Measurements from ENCODE around the gene UNC5C.

Gene UNC5C

DNA sequence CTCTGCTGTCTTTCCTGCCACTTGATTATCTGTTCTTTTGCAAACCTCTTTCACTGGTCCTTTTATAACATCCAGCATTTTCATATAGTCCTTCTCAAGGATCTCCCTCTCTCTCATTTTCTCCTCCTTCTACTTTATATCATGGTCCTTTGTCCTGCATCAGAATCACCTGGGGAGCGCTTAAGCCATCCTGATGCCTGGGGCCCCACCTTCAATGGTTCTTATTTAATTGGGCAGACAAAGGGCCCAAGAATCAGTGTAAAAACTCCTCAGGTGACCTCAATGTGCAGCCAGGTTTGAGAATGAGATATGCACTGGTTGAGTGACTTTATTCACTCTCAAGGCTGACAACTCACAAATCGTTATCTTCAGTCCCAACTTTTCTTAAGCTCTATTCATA, 283.9 kb downstream of the UNC5C start:
- Histone ChIP-seq H3K4me1 (ENCODE audit: control insufficient read depth, insufficient read depth, low read length) (peaks cover 2% of the 10 kb centered on the region; the same call in 1 of the 2 replicates), H3K4me3 (ENCODE audit: low read depth, low read length) (no peak overlapping the region), H3K27ac (ENCODE audit: extremely low read depth, low read depth, low read length) (no peak overlapping the region), H3K9me3 (ENCODE audit: control insufficient read depth, insufficient read depth, low read depth, low read length) (no peaks in the 10 kb centered on the region), H3K36me3 (ENCODE audit: control insufficient read depth in 2 of 2, insufficient read depth in 1 of 2, low read length in 2 of 2) (no peaks in the 10 kb centered on the region)
- TF ChIP-seq ZNF830 (tag by site-specific recombination; IDR thresholded peaks at IDR 0.05; ENCODE audit: low read depth) (no peak), ZNF214 (tag by site-specific recombination; IDR thresholded peaks at IDR 0.05; ENCODE audit: borderline replicate concordance) (no peak), ZBTB20 (tag by site-specific recombination; IDR thresholded peaks at IDR 0.05) (peak; percentile 66)
- POLR2A ChIA-PET, result no interaction called here
- CTCF ChIA-PET, result interaction anchor here (0.5 kb wide), 1 partner anchor 58 kb away, joined by 3 read pairs; no protein-coding TSS in a partner anchor

DNA sequence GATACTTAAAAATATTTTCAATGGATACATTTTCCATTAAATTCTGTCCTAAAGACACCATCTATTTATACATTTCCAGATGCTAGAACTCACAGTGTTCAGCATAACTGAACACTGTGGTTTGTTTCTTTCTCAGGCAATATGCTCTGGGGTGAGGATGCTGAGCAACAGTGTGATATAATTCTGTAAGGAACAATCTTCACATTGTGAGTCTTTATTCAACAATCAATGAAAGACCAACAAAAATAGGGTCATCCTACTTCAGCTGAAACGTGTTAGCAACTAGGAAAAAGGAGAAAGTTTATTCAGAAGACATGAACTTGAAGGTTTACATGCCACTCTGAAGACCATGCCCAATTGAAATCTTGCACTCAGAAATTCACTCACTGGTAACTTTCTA, 284.8 kb downstream of the UNC5C start:
- H3K36me3 ChIP-seq (ENCODE audit: control insufficient read depth in 2 of 2, insufficient read depth in 1 of 2, low read length in 2 of 2), result no peaks in the 10 kb centered on the region
- H3K4me3 ChIP-seq (ENCODE audit: low read depth, low read length), result no peak overlapping the region
- no peaks in the 10 kb centered on the region for H3K9me3 ChIP-seq (ENCODE audit: control insufficient read depth, insufficient read depth, low read depth, low read length)
- ChIA-PET CTCF (interaction anchor here (0.5 kb wide), 1 partner anchor 57 kb away, joined by 3 read pairs; no protein-coding TSS in a partner anchor), POLR2A (no interaction called here)
- no peak for TF ChIP-seq ZNF292 (tag by site-specific recombination; IDR thresholded peaks at IDR 0.05; ENCODE audit: borderline replicate concordance, low read depth)
- no peak for TF ChIP-seq GLI4 (tag by site-specific recombination; IDR thresholded peaks at IDR 0.05)
- TF ChIP-seq ZBTB44 (tag by site-specific recombination; IDR thresholded peaks at IDR 0.05), result no peak
- TF ChIP-seq KLF8 (tag by site-specific recombination; IDR thresholded peaks at IDR 0.05), result no peak
- TF ChIP-seq ZNF354C (tag by site-specific recombination; IDR thresholded peaks at IDR 0.05; ENCODE audit: borderline replicate concordance, low read depth), result no peak
- no peak for TF ChIP-seq PATZ1 (tag by site-specific recombination; IDR thresholded peaks at IDR 0.05)
- TF ChIP-seq ZNF2 (tag by site-specific recombination; IDR thresholded peaks at IDR 0.05), result no peak
- no peak for TF ChIP-seq ZNF677 (tag by site-specific recombination; IDR thresholded peaks at IDR 0.05)
- TF ChIP-seq ZNF561 (tag by site-specific recombination; IDR thresholded peaks at IDR 0.05; ENCODE audit: borderline replicate concordance), result no peak
- no peak for TF ChIP-seq MZF1 (tag by site-specific recombination; IDR thresholded peaks at IDR 0.05; ENCODE audit: borderline replicate concordance)
- no peak for TF ChIP-seq ZFHX2 (tag by site-specific recombination; conservative IDR thresholded peaks at IDR 0.05)
- TF ChIP-seq PRDM2 (tag by site-specific recombination; IDR thresholded peaks at IDR 0.05; ENCODE audit: borderline replicate concordance), result no peak
- TF ChIP-seq, protein P1, sequence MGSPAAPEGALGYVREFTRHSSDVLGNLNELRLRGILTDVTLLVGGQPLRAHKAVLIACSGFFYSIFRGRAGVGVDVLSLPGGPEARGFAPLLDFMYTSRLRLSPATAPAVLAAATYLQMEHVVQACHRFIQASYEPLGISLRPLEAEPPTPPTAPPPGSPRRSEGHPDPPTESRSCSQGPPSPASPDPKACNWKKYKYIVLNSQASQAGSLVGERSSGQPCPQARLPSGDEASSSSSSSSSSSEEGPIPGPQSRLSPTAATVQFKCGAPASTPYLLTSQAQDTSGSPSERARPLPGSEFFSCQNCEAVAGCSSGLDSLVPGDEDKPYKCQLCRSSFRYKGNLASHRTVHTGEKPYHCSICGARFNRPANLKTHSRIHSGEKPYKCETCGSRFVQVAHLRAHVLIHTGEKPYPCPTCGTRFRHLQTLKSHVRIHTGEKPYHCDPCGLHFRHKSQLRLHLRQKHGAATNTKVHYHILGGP (tag by site-specific recombination; IDR thresholded peaks at IDR 0.05), result no peak
- TF ChIP-seq SP3 (tag by site-specific recombination; IDR thresholded peaks at IDR 0.05), result no peak
- TF ChIP-seq ELK4 (IDR thresholded peaks at IDR 0.05; ENCODE audit: borderline replicate concordance, low read depth, low read length), result no peak
- H3K27ac ChIP-seq (ENCODE audit: extremely low read depth, low read depth, low read length), result no peak overlapping the region
- no peaks in the 10 kb centered on the region; the same call in 1 of the 2 replicates for H3K4me1 ChIP-seq (ENCODE audit: control insufficient read depth, insufficient read depth, low read length)

All from HEK293 (cell line).